ENCODE data around the gene B3GALT4. TPM values are rescaled to one million over a fixed set of nuclear protein-coding genes. Genes with fewer than 3 reads are reported as not detected.
A peak's percentile ranks its signal among the peaks of the same experiment; 100 is the strongest.

B3GALT4 gene
- total RNA-seq, 1 experiment from 2014 or later, result 3.4 TPM

GRCh38 chr6:33248643-33248931, 28.3 kb upstream of the B3GALT4 start:
- Histone ChIP-seq H3K4me1 (ENCODE audit: low read length) (peaks cover 24% of the 10 kb centered on the region), H3K9me2 (replicated peaks; ENCODE audit: insufficient read depth, low read length) (no peaks in the 10 kb centered on the region), H3K27me3 (ENCODE audit: low read length) (no peaks in the 10 kb centered on the region), H3K4me3 (ENCODE audit: low read length) (peak overlapping the region; percentile 73), H3K9me3 (ENCODE audit: low read length) (no peaks in the 10 kb centered on the region), H2AFZ (ENCODE audit: low read length) (peak overlapping the region; percentile 90), H3K36me3 (ENCODE audit: insufficient read depth, low read length) (peaks cover 7% of the 10 kb centered on the region; the same call in 1 of the 2 replicates), H3K9ac (ENCODE audit: low read length) (peak overlapping the region; percentile 73), H4K20me1 (ENCODE audit: insufficient read depth, low read depth, low read length) (no peaks in the 10 kb centered on the region), H3K27ac (ENCODE audit: low read length) (peak overlapping the region; percentile 42), H3K4me2 (ENCODE audit: low read depth, low read length, poor library complexity, severe bottlenecking) (peak overlapping the region; percentile 94), H3K79me2 (ENCODE audit: low read length) (peaks cover 17% of the 10 kb centered on the region)
- DNase-seq, result no peak

- H3K9me2 ChIP-seq (replicated peaks; ENCODE audit: insufficient read depth, low read length), result no peaks in the 10 kb centered on the region
- peak overlapping the region; percentile 90 for H2AFZ ChIP-seq (ENCODE audit: low read length)
- peak overlapping the region; percentile 90 for H3K9ac ChIP-seq (ENCODE audit: low read length)
These were observed 27.8 kb upstream of the B3GALT4 start for GRCh38 chr6:33248932-33249731.

DNA sequence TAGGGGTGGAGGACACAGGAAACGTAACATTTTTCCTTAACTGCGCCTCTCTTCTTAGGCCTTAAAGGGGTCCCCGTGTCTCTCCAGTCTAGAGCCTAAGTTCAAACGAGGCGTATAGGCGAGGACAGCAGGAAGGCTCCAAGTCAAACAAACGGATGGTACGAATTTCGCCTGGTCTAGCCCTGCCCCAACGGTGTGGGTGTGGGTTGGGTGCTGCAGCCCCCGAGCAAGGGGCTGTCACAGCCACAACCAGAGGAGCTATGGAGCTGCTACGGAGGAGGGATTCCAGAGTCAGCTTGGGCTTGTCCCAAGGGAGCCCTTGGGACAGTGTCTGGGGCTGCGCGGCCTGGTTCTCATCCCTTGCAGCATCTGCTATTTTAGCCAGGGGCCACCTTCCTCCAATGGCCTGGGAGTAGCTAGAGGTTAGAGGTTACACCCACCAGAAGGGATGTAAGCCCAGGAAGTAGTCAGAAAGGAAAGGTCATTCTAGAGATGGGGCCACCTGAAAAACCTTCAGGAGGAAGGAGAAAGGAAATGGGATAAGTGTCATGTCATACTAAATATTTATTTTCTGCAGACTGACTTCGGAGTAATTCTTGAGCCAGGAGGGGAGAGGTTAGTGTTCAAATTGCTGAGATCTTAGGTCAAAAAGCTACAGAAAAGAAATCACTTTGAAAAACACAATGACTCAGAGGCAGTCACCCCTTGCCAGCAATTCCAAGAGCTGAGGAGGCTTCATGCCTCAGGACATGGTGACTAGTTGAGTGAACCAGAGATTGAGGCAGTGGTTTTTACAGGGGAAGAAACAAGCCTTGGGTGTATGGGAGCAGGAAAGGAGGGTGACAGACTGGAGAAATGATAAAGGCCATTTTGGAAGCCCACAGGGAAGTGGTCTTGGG, 26.9 kb upstream of the B3GALT4 start:
- Histone ChIP-seq H2AFZ (ENCODE audit: low read length) (peak overlapping the region; percentile 64; the same call in 1 of the 2 replicates), H3K4me2 (ENCODE audit: low read depth, low read length, poor library complexity, severe bottlenecking) (peak overlapping the region; percentile 99), H3K4me1 (ENCODE audit: low read length) (peaks cover 24% of the 10 kb centered on the region), H3K4me3 (ENCODE audit: low read length) (peak overlapping the region; percentile 90), H3K27ac (ENCODE audit: low read length) (peak overlapping the region; percentile 75), H3K79me2 (ENCODE audit: low read length) (peaks cover 17% of the 10 kb centered on the region), H3K9me3 (ENCODE audit: low read length) (no peaks in the 10 kb centered on the region), H3K9ac (ENCODE audit: low read length) (peak overlapping the region; percentile 90), H4K20me1 (ENCODE audit: insufficient read depth, low read depth, low read length) (no peaks in the 10 kb centered on the region), H3K9me2 (replicated peaks; ENCODE audit: insufficient read depth, low read length) (no peaks in the 10 kb centered on the region), H3K36me3 (ENCODE audit: insufficient read depth, low read length) (peaks cover 7% of the 10 kb centered on the region; the same call in 1 of the 2 replicates), H3K27me3 (ENCODE audit: low read length) (no peaks in the 10 kb centered on the region)
- no peak for DNase-seq

More at GRCh38 chr6:33248932-33249731, 27.8 kb upstream of the B3GALT4 start:
- peaks cover 24% of the 10 kb centered on the region for H3K4me1 ChIP-seq (ENCODE audit: low read length)
- H3K4me2 ChIP-seq (ENCODE audit: low read depth, low read length, poor library complexity, severe bottlenecking), result peak overlapping the region; percentile 99
- peaks cover 7% of the 10 kb centered on the region; the same call in 1 of the 2 replicates for H3K36me3 ChIP-seq (ENCODE audit: insufficient read depth, low read length)
- H3K9me3 ChIP-seq (ENCODE audit: low read length), result no peaks in the 10 kb centered on the region
- H3K27me3 ChIP-seq (ENCODE audit: low read length), result no peaks in the 10 kb centered on the region
- H3K4me3 ChIP-seq (ENCODE audit: low read length), result peak overlapping the region; percentile 90
- peak; percentile 99 for DNase-seq
- peaks cover 17% of the 10 kb centered on the region for H3K79me2 ChIP-seq (ENCODE audit: low read length)
- peak overlapping the region; percentile 75 for H3K27ac ChIP-seq (ENCODE audit: low read length)
- no peaks in the 10 kb centered on the region for H4K20me1 ChIP-seq (ENCODE audit: insufficient read depth, low read depth, low read length)

DNA sequence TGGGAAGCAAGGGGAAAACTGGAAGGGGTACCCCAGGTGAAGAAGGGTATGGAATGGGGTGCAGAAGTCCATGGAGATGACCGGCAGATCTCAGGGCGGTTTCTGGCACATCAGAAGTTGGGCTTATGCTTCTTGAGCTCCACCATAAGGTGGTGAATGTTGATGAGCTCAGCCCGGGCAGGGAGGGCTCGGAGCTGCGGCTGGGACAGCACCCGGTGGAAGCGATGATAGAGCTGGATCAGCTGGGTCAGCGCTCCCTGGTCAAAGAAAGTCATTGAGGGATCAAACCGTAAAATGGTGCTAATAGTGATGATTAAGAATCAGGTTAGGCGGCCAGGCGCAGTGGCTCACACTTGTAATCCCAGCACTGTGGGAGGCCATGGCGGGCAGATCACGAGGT, 26.2 kb upstream of the B3GALT4 start:
- H3K9me2 ChIP-seq (replicated peaks; ENCODE audit: insufficient read depth, low read length), result no peaks in the 10 kb centered on the region
- H3K4me1 ChIP-seq (ENCODE audit: low read length), result peaks cover 24% of the 10 kb centered on the region
- no peaks in the 10 kb centered on the region for H4K20me1 ChIP-seq (ENCODE audit: insufficient read depth, low read depth, low read length)
- no peaks in the 10 kb centered on the region for H3K9me3 ChIP-seq (ENCODE audit: low read length)
- peak overlapping the region; percentile 90 for H3K9ac ChIP-seq (ENCODE audit: low read length)
- no peak overlapping the region for H3K27ac ChIP-seq (ENCODE audit: low read length)
- H3K4me3 ChIP-seq (ENCODE audit: low read length), result peak overlapping the region; percentile 90; the same call in 1 of the 2 replicates
- H2AFZ ChIP-seq (ENCODE audit: low read length), result no peak overlapping the region
- H3K79me2 ChIP-seq (ENCODE audit: low read length), result peaks cover 17% of the 10 kb centered on the region
- peaks cover 7% of the 10 kb centered on the region; the same call in 1 of the 2 replicates for H3K36me3 ChIP-seq (ENCODE audit: insufficient read depth, low read length)
- DNase-seq, result no peak
- H3K27me3 ChIP-seq (ENCODE audit: low read length), result no peaks in the 10 kb centered on the region
- peak overlapping the region; percentile 99 for H3K4me2 ChIP-seq (ENCODE audit: low read depth, low read length, poor library complexity, severe bottlenecking)

- Histone ChIP-seq H3K9me3 (ENCODE audit: low read length) (no peaks in the 10 kb centered on the region), H3K27me3 (ENCODE audit: low read length) (no peaks in the 10 kb centered on the region), H3K4me1 (ENCODE audit: low read length) (peaks cover 24% of the 10 kb centered on the region), H3K9me2 (replicated peaks; ENCODE audit: insufficient read depth, low read length) (no peaks in the 10 kb centered on the region), H4K20me1 (ENCODE audit: insufficient read depth, low read depth, low read length) (no peaks in the 10 kb centered on the region), H3K27ac (ENCODE audit: low read length) (no peak overlapping the region), H3K9ac (ENCODE audit: low read length) (no peak overlapping the region; the same call in 1 of the 2 replicates), H3K4me2 (ENCODE audit: low read depth, low read length, poor library complexity, severe bottlenecking) (no peak overlapping the region), H2AFZ (ENCODE audit: low read length) (no peak overlapping the region), H3K4me3 (ENCODE audit: low read length) (no peak overlapping the region), H3K36me3 (ENCODE audit: insufficient read depth, low read length) (peaks cover 7% of the 10 kb centered on the region; the same call in 1 of the 2 replicates), H3K79me2 (ENCODE audit: low read length) (peaks cover 17% of the 10 kb centered on the region)
- no peak for DNase-seq
These were observed 25.4 kb upstream of the B3GALT4 start for GRCh38 chr6:33251395-33252012.

DNA sequence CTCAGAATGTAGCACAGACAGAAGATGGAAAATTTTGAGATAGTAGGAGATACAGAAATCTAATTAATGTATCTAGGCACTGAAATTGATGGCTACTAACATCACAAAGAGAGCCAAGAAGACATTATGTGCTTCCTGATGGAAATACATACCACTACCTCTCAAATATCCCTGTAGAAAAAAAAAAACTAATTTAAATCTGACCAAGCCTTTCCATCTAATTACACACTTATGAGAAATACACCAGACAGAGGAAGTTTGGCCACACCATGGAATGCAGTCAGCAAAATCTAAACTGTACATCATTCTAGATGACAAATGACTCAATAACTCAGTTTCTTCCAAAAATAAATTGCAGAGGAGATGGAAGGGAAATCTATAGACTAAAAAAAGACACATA, 24.2 kb upstream of the B3GALT4 start:
- Histone ChIP-seq H3K27me3 (ENCODE audit: low read length) (no peaks in the 10 kb centered on the region), H3K4me3 (ENCODE audit: low read length) (no peak overlapping the region), H3K4me2 (ENCODE audit: low read depth, low read length, poor library complexity, severe bottlenecking) (no peak overlapping the region), H3K9me3 (ENCODE audit: low read length) (no peaks in the 10 kb centered on the region), H3K79me2 (ENCODE audit: low read length) (peaks cover 17% of the 10 kb centered on the region), H3K27ac (ENCODE audit: low read length) (no peak overlapping the region), H3K9me2 (replicated peaks; ENCODE audit: insufficient read depth, low read length) (no peaks in the 10 kb centered on the region), H2AFZ (ENCODE audit: low read length) (no peak overlapping the region), H4K20me1 (ENCODE audit: insufficient read depth, low read depth, low read length) (no peaks in the 10 kb centered on the region), H3K36me3 (ENCODE audit: insufficient read depth, low read length) (peaks cover 7% of the 10 kb centered on the region; the same call in 1 of the 2 replicates), H3K4me1 (ENCODE audit: low read length) (peaks cover 23% of the 10 kb centered on the region), H3K9ac (ENCODE audit: low read length) (no peak overlapping the region)
- no peak for DNase-seq

GRCh38 chr6:33254591-33254990, 22.3 kb upstream of the B3GALT4 start:
- no peaks in the 10 kb centered on the region for H3K9me3 ChIP-seq (ENCODE audit: low read length)
- H3K4me1 ChIP-seq (ENCODE audit: low read length), result peaks cover 12% of the 10 kb centered on the region
- peaks cover 7% of the 10 kb centered on the region; the same call in 1 of the 2 replicates for H3K36me3 ChIP-seq (ENCODE audit: insufficient read depth, low read length)
- no peaks in the 10 kb centered on the region for H3K9me2 ChIP-seq (replicated peaks; ENCODE audit: insufficient read depth, low read length)
- H3K9ac ChIP-seq (ENCODE audit: low read length), result no peak overlapping the region
- no peak overlapping the region for H2AFZ ChIP-seq (ENCODE audit: low read length)
- no peaks in the 10 kb centered on the region for H3K27me3 ChIP-seq (ENCODE audit: low read length)
- no peaks in the 10 kb centered on the region for H4K20me1 ChIP-seq (ENCODE audit: insufficient read depth, low read depth, low read length)
- H3K4me2 ChIP-seq (ENCODE audit: low read depth, low read length, poor library complexity, severe bottlenecking), result no peak overlapping the region
- H3K27ac ChIP-seq (ENCODE audit: low read length), result no peak overlapping the region
- peaks cover 16% of the 10 kb centered on the region for H3K79me2 ChIP-seq (ENCODE audit: low read length)
- no peak overlapping the region for H3K4me3 ChIP-seq (ENCODE audit: low read length)
- DNase-seq, result no peak
